Vagina (tissue), 2 donors: ENCODE results near the gene MAD2L1BP. TPM values are rescaled to one million over a fixed set of nuclear protein-coding genes. Genes with fewer than 3 reads are reported as not detected.
"Not testable (repeated sequence)": the region's sequence is repeated elsewhere in the genome, so short reads cannot be mapped to it uniquely, and the experiment has no call there.

Experiments
- DNase-seq, 2 donors: peaks; one replicate each; pipeline ENCODE4 v3.0.0-alpha.2; 2017; ENCODE audit errors: extremely low spot score in 2 of 2
- H3K27ac ChIP-seq: fragments of 200-600 bp; sonication (generic); one replicate; pipeline ENCODE4 v1.5.1; 2019
- H3K27me3 ChIP-seq: fragments of 200-600 bp; sonication (generic); one replicate; pipeline ENCODE4 v1.5.1; 2019
- H3K36me3 ChIP-seq, 2 donors: fragments of 200-600 bp; sonication (generic); one replicate each; pipeline ENCODE4 v1.5.1; 2017 to 2019
- H3K4me1 ChIP-seq: fragments of 200-600 bp; sonication (generic); one replicate; pipeline ENCODE4 v1.5.1; 2019
- H3K4me3 ChIP-seq, 2 donors: fragments of 200-600 bp; sonication (generic); 1 replicate in 1 of 2; 2 replicates in 1 of 2; pipeline ENCODE4 v1.5.1; 2016 to 2019
- H3K9me3 ChIP-seq: fragments of 200-600 bp; sonication (generic); one replicate; pipeline ENCODE4 v1.5.1; 2019
- CTCF ChIP-seq, 3 experiments: fragments of 450-650 bp in 2 of 3; fragments of 200-600 bp in 1 of 3; sonication (generic) in 1 of 3; IDR thresholded peaks; one replicate each; pipeline ENCODE4 v1.5.1; 2017 to 2019; ENCODE audit warnings: antibody characterized with exemption in 3 of 3, mild to moderate bottlenecking in 2 of 3, moderate library complexity in 2 of 3
- POLR2A ChIP-seq, 2 donors: fragments of 450-650 bp; IDR thresholded peaks; one replicate each; pipeline ENCODE4 v1.6.1; 2017; ENCODE audit warnings: antibody characterized with exemption in 2 of 2, mild to moderate bottlenecking in 2 of 2, moderate library complexity in 2 of 2
- POLR2AphosphoS5 ChIP-seq, 2 donors: sonication (generic); formaldehyde crosslinking; IDR thresholded peaks; one replicate each; pipeline ENCODE4 v1.9.0; 2017; ENCODE audit warnings: antibody characterized with exemption in 2 of 2, mild to moderate bottlenecking in 2 of 2, low read depth in 1 of 2; ENCODE audit not compliant: insufficient read depth in 1 of 2
- intact Hi-C: fragments of 100-400 bp; cut with DNase I; formaldehyde crosslinking; loops from one replicate; pipeline ENCODE4 v1.15.1; 2023
- total RNA-seq: library from RNA; depleted of rRNA; stranded (reverse); fragments of >200 nt; gene quantifications from one replicate; pipeline ENCODE4 v1.2.3, GENCODE V29; 2016

The MAD2L1BP gene
- total RNA-seq, 1 donor from 2014 or later = 58.4 TPM

GRCh38 chr6:43657221-43657802 lies 21.7 kb downstream of the MAD2L1BP start:
- Histone ChIP-seq H3K9me3 (no peaks in the 10 kb centered on the region), H3K27ac (no peak overlapping the region), H3K27me3 (no peaks in the 10 kb centered on the region), H3K4me1 (no peaks in the 10 kb centered on the region), H3K4me3 (no peak overlapping the region), H3K36me3 (no peaks in the 10 kb centered on the region)
- TF ChIP-seq POLR2A (IDR thresholded peaks at IDR 0.05) (no peak), CTCF (IDR thresholded peaks at IDR 0.05) (no peak), POLR2AphosphoS5 (IDR thresholded peaks at IDR 0.05; ENCODE audit: insufficient read depth in 1 of 2, low read depth in 1 of 2) (no peak)
- DNase-seq = no peak
- intact Hi-C loops = no loop called here

- Histone ChIP-seq H3K27ac (no peak overlapping the region), H3K36me3 (no peaks in the 10 kb centered on the region), H3K4me3 (no peak overlapping the region), H3K9me3 (no peaks in the 10 kb centered on the region), H3K27me3 (no peaks in the 10 kb centered on the region), H3K4me1 (no peaks in the 10 kb centered on the region)
- intact Hi-C loops = no loop called here
- TF ChIP-seq POLR2AphosphoS5 (IDR thresholded peaks at IDR 0.05; ENCODE audit: insufficient read depth in 1 of 2, low read depth in 1 of 2) (no peak), POLR2A (IDR thresholded peaks at IDR 0.05) (no peak), CTCF (IDR thresholded peaks at IDR 0.05) (no peak)
- DNase-seq = no peak
These were observed 22.5 kb downstream of the MAD2L1BP start for GRCh38 chr6:43658161-43658560.

- H3K27me3 ChIP-seq, H3K4me1 ChIP-seq, H3K36me3 ChIP-seq, H3K9me3 ChIP-seq, H3K27ac ChIP-seq, H3K4me3 ChIP-seq, DNase-seq: not testable (repeated sequence)
- intact Hi-C loops = loop anchor here (10.0 kb wide), 1 partner anchor 292 kb away; no protein-coding TSS in a partner anchor
These were observed 27.3 kb downstream of the MAD2L1BP start for GRCh38 chr6:43662948-43663347.

- Histone ChIP-seq H3K27ac (no peak overlapping the region), H3K36me3 (no peaks in the 10 kb centered on the region), H3K9me3 (no peaks in the 10 kb centered on the region), H3K4me1 (peaks cover 31% of the 10 kb centered on the region), H3K27me3 (no peaks in the 10 kb centered on the region), H3K4me3 (no peak overlapping the region)
- TF ChIP-seq CTCF (IDR thresholded peaks at IDR 0.05) = no peak
- no peak for TF ChIP-seq POLR2A (IDR thresholded peaks at IDR 0.05)
- TF ChIP-seq POLR2AphosphoS5 (IDR thresholded peaks at IDR 0.05; ENCODE audit: insufficient read depth in 1 of 2, low read depth in 1 of 2) = no peak
- DNase-seq = no peak
- intact Hi-C loops = loop anchor here (5.0 to 10.0 kb wide), 2 partner anchors 102 to 289 kb away; no protein-coding TSS in a partner anchor
These were observed 29.7 kb downstream of the MAD2L1BP start for GRCh38 chr6:43665376-43665775.

GRCh38 chr6:43666196-43666920 lies 30.7 kb downstream of the MAD2L1BP start:
- Histone ChIP-seq H3K27me3 (no peaks in the 10 kb centered on the region), H3K36me3 (no peaks in the 10 kb centered on the region), H3K27ac (no peak overlapping the region), H3K9me3 (no peaks in the 10 kb centered on the region), H3K4me1 (peaks cover 37% of the 10 kb centered on the region), H3K4me3 (no peak overlapping the region)
- TF ChIP-seq CTCF (IDR thresholded peaks at IDR 0.05) = no peak
- no peak for TF ChIP-seq POLR2A (IDR thresholded peaks at IDR 0.05)
- TF ChIP-seq POLR2AphosphoS5 (IDR thresholded peaks at IDR 0.05; ENCODE audit: insufficient read depth in 1 of 2, low read depth in 1 of 2) = no peak
- intact Hi-C loops = loop anchor here (2.0 to 10.0 kb wide), 3 partner anchors 101 to 406 kb away; no protein-coding TSS in a partner anchor
- DNase-seq = no peak
